K562 (cell line): ENCODE results near the gene RPS28. TPM values are rescaled to one million over a fixed set of nuclear protein-coding genes. Genes with fewer than 3 reads are reported as not detected.

ENCODE experiments used
- CBFA2T2 ChIP-seq: fragments of 450-650 bp; conservative IDR thresholded peaks from 2 replicates; pipeline ENCODE4 v1.6.1; 2017; ENCODE audit warnings: mild to moderate bottlenecking
- RNF2 ChIP-seq: sonication (generic); IDR thresholded peaks from 2 replicates; pipeline ENCODE4 v1.6.1; 2016
- ZNF316 ChIP-seq: fragments of 450-650 bp; IDR thresholded peaks from 2 replicates; pipeline ENCODE4 v1.6.1; 2016
- polyA plus RNA-seq, 8 experiments: library from polyadenylated mRNA; depleted of rRNA in 4 of 8; stranded (reverse) in 5 of 8; unstranded in 3 of 8; fragments of >200 nt; fragmentation: Nextera tagmentation in 2 of 8; fragmentation: Illumina TruSeq in 1 of 8; extraction: Ambion mirVana in 2 of 8; extraction: Trizol in 1 of 8; gene quantifications; 2 replicates each; pipeline versions ENCODE4 v1.2.1 to v1.2.3, GENCODE V29; 2011 to 2014; ENCODE audit warnings: inconsistent platforms in 1 of 8, missing spikeins in 1 of 8
- total RNA-seq, 7 experiments: library from RNA; depleted of rRNA in 6 of 7; stranded (reverse); fragments of >200 nt in 6 of 7; fragmentation: Illumina TruSeq in 2 of 7; extraction: Trizol in 2 of 7; gene quantifications; 2 replicates each; pipeline versions ENCODE4 v1.2.1 to v1.2.3, GENCODE V29; 2011 to 2021; ENCODE audit warnings: low replicate concordance in 1 of 7
- TF ChIP-seq, protein P1 (sequence below), 3 experiments: IDR thresholded peaks in 2 of 3; conservative IDR thresholded peaks in 1 of 3; 2 replicates each; pipeline ENCODE4 v1.5.1; 2011 to 2012; ENCODE audit warnings: low read length in 3 of 3, mild to moderate bottlenecking in 3 of 3, control low read depth in 2 of 3, improper control_type of control experiment in 1 of 3, inconsistent platforms in 1 of 3, low read depth in 1 of 3, mixed read lengths in 1 of 3, moderate library complexity in 1 of 3; ENCODE audit not compliant: insufficient read depth in 2 of 3
- TF ChIP-seq, protein P2 (sequence below): sonication (generic); formaldehyde crosslinking; IDR thresholded peaks from 2 replicates; pipeline ENCODE4 v1.8.1; 2023; ENCODE audit warnings: missing genetic modification reagents, mild to moderate bottlenecking, borderline replicate concordance
- TF ChIP-seq, protein P3 (sequence below), 2 experiments: fragments of 450-650 bp in 1 of 2; sonication (generic) in 1 of 2; formaldehyde crosslinking in 1 of 2; IDR thresholded peaks; 2 replicates each; pipeline versions ENCODE4 v1.7.1 to v1.9.0; 2016 to 2022; ENCODE audit warnings: inconsistent platforms in 1 of 2, mild to moderate bottlenecking in 1 of 2, missing genetic modification reagents in 1 of 2
- TF ChIP-seq, protein P4 (sequence below): fragments of 250-450 bp; sonication (Bioruptor Pico); IDR thresholded peaks from 2 replicates; pipeline ENCODE4 v1.8.0; 2021; ENCODE audit warnings: moderate library complexity, mild to moderate bottlenecking, inconsistent platforms

The RPS28 gene
- total and polyA plus RNA-seq, 9 of the 15 experiments (the other 6 are each of a cell fraction or from before 2014, with no cell fraction given): 165 to 2,827 (median 1,303) TPM

DNA sequence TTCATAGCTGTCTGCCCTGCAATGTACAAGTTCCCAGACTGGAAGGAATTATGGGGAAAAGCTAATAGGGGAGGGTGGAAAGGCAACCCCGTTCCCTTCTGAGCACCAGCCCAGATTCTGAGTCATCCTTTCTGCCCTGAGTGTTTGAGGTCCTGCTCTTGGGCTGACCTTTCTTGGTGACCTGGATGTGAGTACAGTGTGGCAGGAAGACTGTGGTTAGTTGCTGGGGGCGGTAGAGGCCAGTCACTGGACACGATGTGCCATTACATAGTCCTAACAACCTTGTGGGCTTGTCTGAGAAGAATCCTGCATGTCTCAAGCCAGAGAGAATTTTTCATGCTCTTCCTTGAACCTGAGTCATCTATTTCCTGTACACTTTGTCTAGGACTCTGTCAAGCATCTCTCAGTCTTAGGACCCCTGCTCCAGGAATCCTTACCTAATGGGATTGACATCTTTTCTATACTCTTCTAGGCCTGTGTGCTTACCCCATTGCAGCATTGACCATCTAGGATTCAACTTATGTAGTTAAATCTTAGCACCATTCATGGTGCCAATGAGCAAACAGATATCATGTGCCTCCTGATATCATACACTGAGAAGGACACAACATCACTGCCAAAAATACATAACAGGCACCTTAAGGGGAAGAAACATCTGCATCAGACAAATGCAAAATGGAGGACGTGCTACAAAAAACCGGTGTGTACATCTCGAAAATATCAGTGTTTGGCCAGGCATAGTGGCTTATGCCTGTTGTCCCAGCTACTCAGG, 34.5 kb downstream of the RPS28 start (continued):
- TF ChIP-seq, protein P1, sequence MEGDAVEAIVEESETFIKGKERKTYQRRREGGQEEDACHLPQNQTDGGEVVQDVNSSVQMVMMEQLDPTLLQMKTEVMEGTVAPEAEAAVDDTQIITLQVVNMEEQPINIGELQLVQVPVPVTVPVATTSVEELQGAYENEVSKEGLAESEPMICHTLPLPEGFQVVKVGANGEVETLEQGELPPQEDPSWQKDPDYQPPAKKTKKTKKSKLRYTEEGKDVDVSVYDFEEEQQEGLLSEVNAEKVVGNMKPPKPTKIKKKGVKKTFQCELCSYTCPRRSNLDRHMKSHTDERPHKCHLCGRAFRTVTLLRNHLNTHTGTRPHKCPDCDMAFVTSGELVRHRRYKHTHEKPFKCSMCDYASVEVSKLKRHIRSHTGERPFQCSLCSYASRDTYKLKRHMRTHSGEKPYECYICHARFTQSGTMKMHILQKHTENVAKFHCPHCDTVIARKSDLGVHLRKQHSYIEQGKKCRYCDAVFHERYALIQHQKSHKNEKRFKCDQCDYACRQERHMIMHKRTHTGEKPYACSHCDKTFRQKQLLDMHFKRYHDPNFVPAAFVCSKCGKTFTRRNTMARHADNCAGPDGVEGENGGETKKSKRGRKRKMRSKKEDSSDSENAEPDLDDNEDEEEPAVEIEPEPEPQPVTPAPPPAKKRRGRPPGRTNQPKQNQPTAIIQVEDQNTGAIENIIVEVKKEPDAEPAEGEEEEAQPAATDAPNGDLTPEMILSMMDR (IDR thresholded peaks at IDR 0.05 in 2 of 3, conservative IDR thresholded peaks at IDR 0.05 in 1 of 3; ENCODE audit: insufficient read depth in 2 of 3, low read depth in 1 of 3, low read length in 3 of 3): peak; percentile 22 to 37 (median 27); a peak in 4 of 6 replicates
- TF ChIP-seq ZNF316: peak; percentile 69
- TF ChIP-seq CBFA2T2: 0 out of 2 replicates have a peak, but pooled peaks have one; percentile 12
- TF ChIP-seq, protein P2, sequence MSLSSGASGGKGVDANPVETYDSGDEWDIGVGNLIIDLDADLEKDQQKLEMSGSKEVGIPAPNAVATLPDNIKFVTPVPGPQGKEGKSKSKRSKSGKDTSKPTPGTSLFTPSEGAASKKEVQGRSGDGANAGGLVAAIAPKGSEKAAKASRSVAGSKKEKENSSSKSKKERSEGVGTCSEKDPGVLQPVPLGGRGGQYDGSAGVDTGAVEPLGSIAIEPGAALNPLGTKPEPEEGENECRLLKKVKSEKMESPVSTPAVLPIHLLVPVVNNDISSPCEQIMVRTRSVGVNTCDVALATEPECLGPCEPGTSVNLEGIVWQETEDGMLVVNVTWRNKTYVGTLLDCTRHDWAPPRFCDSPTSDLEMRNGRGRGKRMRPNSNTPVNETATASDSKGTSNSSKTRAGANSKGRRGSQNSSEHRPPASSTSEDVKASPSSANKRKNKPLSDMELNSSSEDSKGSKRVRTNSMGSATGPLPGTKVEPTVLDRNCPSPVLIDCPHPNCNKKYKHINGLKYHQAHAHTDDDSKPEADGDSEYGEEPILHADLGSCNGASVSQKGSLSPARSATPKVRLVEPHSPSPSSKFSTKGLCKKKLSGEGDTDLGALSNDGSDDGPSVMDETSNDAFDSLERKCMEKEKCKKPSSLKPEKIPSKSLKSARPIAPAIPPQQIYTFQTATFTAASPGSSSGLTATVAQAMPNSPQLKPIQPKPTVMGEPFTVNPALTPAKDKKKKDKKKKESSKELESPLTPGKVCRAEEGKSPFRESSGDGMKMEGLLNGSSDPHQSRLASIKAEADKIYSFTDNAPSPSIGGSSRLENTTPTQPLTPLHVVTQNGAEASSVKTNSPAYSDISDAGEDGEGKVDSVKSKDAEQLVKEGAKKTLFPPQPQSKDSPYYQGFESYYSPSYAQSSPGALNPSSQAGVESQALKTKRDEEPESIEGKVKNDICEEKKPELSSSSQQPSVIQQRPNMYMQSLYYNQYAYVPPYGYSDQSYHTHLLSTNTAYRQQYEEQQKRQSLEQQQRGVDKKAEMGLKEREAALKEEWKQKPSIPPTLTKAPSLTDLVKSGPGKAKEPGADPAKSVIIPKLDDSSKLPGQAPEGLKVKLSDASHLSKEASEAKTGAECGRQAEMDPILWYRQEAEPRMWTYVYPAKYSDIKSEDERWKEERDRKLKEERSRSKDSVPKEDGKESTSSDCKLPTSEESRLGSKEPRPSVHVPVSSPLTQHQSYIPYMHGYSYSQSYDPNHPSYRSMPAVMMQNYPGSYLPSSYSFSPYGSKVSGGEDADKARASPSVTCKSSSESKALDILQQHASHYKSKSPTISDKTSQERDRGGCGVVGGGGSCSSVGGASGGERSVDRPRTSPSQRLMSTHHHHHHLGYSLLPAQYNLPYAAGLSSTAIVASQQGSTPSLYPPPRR (CRISPR knock-in tag): no peak
- peak; percentile 83; the same call in 1 of the 2 replicates for TF ChIP-seq RNF2
- TF ChIP-seq, protein P3, sequence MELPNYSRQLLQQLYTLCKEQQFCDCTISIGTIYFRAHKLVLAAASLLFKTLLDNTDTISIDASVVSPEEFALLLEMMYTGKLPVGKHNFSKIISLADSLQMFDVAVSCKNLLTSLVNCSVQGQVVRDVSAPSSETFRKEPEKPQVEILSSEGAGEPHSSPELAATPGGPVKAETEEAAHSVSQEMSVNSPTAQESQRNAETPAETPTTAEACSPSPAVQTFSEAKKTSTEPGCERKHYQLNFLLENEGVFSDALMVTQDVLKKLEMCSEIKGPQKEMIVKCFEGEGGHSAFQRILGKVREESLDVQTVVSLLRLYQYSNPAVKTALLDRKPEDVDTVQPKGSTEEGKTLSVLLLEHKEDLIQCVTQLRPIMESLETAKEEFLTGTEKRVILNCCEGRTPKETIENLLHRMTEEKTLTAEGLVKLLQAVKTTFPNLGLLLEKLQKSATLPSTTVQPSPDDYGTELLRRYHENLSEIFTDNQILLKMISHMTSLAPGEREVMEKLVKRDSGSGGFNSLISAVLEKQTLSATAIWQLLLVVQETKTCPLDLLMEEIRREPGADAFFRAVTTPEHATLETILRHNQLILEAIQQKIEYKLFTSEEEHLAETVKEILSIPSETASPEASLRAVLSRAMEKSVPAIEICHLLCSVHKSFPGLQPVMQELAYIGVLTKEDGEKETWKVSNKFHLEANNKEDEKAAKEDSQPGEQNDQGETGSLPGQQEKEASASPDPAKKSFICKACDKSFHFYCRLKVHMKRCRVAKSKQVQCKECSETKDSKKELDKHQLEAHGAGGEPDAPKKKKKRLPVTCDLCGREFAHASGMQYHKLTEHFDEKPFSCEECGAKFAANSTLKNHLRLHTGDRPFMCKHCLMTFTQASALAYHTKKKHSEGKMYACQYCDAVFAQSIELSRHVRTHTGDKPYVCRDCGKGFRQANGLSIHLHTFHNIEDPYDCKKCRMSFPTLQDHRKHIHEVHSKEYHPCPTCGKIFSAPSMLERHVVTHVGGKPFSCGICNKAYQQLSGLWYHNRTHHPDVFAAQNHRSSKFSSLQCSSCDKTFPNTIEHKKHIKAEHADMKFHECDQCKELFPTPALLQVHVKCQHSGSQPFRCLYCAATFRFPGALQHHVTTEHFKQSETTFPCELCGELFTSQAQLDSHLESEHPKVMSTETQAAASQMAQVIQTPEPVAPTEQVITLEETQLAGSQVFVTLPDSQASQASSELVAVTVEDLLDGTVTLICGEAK (IDR thresholded peaks at IDR 0.05): peak; percentile 54; the same call in 1 of the 2 replicates
- TF ChIP-seq, protein P3 (CRISPR knock-in tag; IDR thresholded peaks at IDR 0.05): no peak
- TF ChIP-seq, protein P4, sequence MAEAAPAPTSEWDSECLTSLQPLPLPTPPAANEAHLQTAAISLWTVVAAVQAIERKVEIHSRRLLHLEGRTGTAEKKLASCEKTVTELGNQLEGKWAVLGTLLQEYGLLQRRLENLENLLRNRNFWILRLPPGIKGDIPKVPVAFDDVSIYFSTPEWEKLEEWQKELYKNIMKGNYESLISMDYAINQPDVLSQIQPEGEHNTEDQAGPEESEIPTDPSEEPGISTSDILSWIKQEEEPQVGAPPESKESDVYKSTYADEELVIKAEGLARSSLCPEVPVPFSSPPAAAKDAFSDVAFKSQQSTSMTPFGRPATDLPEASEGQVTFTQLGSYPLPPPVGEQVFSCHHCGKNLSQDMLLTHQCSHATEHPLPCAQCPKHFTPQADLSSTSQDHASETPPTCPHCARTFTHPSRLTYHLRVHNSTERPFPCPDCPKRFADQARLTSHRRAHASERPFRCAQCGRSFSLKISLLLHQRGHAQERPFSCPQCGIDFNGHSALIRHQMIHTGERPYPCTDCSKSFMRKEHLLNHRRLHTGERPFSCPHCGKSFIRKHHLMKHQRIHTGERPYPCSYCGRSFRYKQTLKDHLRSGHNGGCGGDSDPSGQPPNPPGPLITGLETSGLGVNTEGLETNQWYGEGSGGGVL (CRISPR knock-in tag): no peak
